HS-5 (cell line): ENCODE measurements around the gene BMS1.
"Not testable (repeated sequence)": the region's sequence is repeated elsewhere in the genome, so short reads cannot be mapped to it uniquely, and the experiment has no call there.

ENCODE experiments used
- DNase-seq: peaks from one replicate; pipeline ENCODE4 v3.0.0-alpha.2; 2012; ENCODE audit warnings: low read depth

BMS1 gene

DNA sequence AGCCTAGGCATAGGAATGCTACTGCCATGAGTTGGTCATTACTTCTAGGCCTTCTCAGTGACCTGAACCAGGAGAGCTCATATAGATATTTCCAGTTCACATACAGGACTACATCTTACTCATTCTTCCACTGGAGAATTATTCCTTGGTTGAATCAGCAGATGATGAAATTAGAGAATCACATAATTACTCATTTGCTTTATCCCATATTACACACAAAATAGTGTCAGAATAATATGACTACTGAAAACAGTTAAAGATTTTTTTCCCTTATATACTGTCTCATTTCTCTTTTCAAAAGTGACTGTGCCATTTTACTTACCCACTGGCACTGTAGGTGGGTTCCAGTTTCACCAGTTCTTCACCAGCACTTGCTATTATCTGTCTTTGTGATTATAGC lies 18.5 kb downstream of the BMS1 start:
- no peak for DNase-seq

DNA sequence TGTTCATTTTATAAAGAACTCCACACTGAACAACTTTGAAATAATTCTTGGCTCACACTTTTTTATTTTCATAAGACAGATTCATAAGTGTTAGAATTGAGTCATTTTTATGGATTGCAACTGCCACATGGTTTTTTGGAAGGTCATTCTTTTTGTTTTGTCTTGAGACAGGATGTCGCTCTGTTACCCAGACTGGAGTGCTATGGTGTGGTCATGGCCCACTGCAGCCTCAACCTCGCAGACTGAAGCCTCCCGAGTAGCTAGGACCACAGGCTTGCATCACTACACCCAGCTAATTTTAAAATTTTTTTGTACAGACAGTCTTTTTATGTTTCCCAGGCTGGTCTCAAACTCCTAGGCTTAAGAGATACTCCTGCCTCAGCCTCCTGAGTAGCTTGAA lies 20.3 kb downstream of the BMS1 start:
- DNase-seq: no peak

DNA sequence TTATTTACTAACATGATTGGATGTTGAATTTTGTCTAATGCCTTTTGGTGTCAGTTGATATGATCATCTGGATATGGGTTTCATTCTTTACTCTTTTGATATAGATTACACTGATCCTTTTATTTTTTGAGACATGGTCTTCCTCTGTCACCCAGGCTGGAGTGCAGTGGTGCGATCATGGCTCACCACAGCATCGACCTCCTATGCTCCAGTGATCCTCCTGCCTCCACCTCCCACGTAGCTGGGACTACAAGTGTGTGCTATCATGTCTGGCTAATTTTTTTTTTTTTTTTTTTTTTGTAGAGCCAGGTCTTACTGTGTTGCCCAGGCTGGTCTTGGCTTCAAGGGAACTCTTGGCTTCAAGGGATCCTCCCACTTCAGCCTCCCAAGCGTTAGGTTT lies 27.1 kb downstream of the BMS1 start:
- no peak for DNase-seq

DNA sequence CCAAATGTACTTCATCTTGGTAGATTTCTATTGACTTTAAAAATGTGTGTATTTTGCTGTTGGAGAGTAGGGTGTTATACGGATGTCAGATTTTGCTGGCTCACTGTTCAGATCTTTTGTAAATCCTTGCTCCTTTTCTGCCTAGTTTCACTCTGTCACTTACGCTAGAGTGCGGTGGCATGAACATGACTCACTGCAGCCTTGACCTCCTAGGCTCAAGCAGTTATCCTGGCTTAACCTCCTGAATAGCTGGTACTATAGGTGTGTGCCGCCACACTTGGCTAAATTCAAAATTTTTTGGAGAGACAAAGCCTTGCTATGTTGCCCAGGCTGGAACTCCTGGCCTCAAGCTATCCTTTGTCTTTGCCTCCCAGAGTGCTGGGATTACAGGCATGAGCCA lies 29.4 kb downstream of the BMS1 start:
- no peak for DNase-seq

DNA sequence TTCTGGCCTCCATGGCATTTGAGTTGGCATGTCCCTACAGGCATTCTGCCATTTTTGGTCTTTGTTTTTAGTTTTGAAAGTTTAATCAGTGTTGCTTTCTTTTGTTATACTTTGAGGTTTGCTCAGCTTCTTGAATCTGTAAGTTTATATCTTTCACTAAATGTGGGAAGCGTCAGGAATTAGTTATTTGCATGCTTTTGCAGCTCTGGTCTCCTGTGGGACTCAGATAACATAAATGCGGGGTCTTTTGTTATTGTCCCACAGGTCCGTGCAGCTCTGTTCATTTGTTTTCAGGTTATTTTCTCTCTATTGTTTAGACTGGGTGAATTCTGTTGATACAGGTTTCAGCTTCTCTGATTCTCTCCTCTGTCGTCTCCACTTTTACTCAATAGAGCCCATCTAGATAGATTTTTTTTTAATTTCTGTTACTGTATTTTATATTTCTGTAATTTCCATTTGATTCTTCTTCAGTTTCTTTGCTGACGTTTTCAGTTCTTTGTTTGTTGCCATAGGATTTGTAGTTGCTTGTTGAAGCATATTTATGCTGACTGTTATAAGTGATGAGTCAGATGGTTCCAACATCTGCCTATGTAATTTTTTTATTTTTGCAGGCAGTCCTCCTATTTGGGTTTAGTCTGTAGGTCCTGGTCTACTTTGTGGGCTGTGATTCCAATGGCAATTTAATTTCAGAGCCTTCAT lies 31.5 kb downstream of the BMS1 start:
- DNase-seq: not testable (repeated sequence)

DNA sequence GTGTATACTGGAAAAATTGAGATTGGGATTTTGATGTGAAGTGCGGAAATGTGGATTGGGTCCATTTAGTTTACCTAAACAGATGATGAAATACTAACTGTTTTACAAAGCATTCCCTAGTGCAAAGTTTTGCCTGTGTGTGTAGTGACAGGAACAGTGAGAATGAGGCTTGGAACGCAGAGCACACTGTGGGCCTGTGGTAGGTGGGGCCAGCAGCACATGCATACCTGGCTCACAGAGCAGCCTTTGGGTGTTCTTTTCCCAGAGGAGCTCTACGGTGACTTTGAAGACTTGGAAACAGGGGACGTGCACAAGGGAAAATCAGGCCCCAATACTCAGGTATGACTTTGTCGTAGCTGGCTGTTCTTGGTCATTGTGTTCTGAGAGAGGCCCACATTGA lies 33.7 kb downstream of the BMS1 start:
- DNase-seq: not testable (repeated sequence)

DNA sequence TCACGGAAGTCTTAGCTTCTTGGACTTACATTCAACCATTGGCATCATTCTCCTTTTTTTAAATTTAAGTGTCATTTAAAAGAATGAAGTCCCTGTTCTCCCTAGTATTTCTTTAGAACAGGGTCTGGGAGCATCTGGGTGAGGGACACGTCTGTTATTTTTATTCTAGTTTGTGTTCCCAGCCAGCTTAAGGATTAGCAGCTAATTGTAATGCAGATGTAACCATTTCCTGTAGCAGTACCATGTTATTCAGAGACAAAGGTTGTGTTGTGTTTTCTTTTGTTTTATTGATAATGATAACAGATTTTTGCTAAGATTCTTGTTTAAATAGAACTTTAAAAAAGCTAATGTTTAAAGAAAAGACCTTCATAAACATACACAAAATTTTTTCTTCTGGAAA lies 34.3 kb downstream of the BMS1 start:
- no peak for DNase-seq

DNA sequence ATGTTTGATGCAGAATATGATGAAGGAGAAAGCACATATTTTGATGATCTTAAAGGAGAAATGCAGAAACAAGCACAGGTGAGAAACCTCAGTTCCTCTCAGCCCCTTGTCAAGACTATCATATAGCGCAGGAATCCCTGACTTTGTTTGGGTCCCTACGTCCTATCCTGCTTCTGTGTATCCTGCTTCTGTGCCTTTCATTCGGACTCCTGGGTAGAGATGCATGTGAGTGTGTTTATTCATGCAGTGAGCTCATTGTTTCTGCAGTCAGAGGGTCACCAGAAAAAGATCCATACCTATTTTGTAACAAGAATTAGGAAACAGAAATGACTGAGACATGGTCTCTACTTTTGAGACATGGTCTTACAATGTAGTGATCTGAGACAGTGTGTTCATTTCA lies 34.8 kb downstream of the BMS1 start:
- DNase-seq: not testable (repeated sequence)

DNA sequence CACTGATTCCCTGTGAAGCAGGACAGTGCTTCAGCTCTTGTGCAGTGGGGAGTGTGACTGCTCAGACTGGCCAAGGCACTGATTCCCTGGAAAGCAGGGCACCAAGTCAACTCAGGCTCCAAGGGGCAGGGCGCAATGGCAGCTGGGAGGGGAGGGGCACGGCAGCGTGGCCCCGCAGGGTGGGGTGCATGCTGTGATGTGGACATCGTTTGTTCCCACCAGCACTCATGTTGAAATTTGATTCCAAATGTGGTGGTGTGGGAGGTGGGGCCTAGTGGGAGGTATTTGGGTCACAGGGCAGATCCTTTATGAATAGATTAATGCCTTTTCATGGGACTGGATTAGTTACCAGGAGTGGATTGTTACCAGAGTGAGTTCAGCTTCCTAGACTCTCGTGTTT lies 44.2 kb downstream of the BMS1 start:
- DNase-seq: not testable (repeated sequence)

DNA sequence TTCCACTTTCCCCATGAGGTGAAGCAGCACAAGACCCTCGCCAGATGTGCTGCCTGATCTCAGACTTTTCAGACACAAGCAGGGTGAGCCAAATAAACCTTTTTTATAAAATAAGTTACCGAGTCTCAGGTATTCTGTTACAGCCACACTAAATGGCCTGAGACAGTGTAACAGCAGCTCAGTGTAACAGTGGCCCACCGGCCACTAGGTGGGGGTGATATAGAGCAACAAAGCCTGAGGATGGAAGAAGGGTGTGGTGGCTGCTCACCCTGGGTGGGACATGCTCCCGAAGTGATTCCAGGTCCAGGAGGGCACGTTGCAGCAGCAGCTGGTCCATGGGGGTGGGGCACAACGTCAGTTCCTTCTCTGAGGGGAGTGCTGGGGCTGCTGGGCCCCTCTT lies 44.6 kb downstream of the BMS1 start:
- DNase-seq: no peak

DNA sequence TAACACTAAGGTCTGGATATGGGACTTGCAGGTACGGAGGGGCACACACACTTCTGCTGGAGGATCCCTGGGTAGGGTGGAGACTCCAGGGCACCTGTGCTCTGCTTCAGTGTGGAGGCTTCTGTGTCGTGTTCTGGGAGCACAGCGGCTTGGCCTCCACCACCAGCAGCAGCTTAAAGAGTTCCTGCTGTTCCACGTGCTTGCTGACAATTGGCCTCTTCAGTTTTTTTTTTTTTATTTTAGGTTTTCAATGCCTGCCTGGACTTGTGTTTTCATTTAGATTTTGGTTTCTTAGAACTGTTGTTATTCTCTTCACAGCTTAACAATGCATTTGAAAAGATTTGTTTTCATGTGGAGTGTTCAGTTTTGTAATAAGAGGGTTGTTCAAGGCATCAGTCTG lies 45.8 kb downstream of the BMS1 start:
- DNase-seq: not testable (repeated sequence)

DNA sequence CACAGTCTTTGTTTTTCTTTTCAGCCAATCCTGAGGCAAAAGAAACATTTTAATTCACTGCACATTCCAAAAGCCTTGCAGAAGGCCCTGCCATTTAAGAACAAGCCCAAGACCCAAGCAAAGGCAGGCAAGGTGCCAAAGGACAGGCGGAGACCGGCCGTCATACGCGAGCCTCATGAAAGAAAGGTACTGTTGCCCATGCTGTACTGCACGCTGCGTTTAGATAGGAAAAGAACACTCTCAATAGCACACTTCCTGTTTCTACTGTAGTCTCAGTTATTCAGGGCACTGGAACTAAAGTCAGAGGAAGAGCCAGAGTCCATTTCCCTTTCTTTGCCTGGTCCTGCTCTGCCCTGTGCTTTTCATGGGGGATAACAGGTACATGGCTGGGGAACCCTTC lies 47.6 kb downstream of the BMS1 start:
- no peak for DNase-seq

DNA sequence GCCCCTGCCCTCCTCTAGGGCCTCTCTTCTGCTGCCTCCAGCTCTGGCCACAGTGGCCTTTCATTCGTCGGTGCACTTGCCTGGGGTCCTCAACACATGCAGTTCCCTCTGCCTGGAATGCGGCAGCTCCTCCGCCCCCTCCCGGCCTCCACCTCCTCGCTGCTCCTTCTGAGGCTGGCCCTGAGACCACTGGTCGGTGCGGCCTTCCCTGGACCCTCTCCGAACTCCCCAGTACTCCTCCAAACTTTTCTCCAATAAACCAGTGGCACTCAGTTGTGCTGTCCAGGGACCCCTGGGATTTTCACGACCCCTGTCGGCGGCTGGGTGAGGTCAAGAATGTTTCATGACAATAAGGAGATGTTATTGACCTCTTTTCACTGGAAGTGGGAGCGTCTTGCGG lies 53.5 kb downstream of the BMS1 start:
- DNase-seq: no peak

DNA sequence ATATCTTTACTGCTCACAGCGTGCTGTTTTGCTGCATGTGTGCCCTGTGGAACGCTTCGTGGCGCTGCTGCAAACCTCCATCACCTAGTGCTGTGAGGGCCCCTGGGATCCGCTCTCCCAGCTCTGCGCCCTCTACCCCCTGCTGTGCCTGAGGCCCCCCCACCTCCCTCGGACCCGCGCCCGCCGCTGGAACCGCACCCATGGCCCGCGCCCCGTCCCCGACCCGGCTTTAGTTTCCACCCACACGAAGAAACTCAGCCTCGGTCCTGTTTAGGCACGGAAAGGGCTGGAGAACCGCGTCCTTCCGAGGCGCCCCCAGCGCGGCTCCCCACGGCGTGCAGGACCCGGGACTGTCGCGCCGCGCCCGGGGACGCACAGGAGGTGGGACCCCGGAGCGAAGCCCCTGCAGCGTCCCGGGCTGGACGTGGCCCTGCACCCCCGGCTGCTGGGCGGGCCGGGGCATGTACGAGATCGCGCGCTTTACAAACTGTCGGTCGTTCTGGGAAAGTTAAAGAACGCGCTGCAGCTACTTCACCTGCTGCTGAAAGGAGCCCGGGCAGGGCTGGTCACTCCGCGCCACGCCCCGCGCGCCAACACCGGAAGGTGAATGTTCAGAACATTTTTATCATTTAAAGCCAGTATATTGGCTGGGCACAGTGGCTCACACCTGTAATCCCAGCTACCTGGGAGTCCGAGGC lies 54.3 kb downstream of the BMS1 start:
- DNase-seq: no peak

DNA sequence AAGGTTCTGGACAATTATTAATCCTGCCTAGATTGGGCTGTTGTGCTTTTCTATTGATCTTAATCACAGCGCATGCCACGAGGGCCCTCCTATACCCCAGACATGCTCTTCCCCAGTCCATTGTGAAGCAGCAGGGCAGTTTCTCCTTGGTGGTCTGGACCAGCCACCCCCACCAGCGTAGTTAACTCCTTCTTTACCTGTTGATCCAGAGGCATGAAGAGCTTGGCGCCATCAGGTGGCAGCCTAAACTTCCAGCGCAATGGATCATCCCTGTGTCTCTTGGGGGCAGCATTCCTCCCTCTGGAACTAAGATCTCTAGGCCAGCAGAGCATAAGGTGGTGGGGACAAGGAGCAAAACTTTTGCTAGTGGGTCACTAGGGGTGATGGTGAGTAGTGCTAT lies 62.2 kb downstream of the BMS1 start:
- DNase-seq: not testable (repeated sequence)

DNA sequence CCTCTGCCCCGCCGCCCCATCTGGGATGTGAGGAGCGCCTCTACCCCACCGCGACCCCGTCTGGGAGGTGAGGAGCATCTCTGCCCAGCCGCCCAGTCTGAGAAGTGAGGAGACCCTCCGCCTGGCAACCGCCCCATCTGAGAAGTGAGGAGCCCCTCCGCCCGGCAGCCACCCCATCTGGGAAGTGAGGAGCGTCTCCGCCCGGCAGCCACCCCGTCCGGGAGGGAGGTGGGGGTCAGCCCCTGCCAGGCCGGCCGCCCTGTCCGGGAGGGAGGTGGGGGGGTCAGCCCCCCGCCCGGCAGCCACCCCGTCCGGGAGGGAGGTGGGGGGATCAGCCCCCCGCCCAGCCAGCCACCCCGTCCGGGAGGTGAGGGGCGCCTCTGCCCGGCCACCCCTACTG lies 64.7 kb downstream of the BMS1 start:
- DNase-seq: not testable (repeated sequence)

DNA sequence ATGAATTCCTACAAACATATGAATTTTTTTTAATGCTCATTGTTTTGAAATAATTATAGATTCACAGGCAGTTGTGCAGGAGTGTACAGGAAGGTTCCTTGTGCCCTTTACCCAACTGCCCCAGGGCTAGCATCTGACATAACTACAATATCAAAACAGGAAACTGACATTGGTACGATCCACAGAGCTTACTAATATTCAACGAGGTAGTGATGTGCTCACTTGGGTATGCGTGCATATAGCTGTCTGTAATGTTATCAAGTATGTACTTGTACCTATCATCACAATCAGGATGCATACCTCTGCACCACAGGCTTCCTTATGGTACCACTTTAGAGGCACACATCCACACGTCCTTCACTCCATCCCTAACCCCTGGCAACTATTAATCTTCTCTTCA lies 68.3 kb downstream of the BMS1 start:
- no peak for DNase-seq

DNA sequence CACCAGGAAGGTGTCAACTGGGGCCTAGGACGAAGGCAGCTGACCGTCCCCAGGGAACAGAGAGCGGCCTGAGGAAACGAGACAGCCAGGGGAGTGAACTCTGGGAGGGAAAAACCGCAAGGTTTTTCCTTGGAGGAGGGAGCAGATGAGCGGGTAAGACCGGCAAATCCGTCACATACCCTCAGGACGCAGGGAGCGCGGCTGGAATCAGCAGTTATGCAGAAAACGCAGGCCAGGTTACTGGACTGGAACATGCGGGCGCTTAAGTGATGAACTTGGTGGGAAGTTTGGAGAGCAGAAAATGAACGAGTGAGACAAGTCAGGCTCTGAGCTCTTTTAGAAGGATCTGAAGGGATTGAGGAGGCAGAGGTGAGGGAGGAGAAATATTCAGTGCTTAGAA lies 76.7 kb downstream of the BMS1 start:
- DNase-seq: no peak

DNA sequence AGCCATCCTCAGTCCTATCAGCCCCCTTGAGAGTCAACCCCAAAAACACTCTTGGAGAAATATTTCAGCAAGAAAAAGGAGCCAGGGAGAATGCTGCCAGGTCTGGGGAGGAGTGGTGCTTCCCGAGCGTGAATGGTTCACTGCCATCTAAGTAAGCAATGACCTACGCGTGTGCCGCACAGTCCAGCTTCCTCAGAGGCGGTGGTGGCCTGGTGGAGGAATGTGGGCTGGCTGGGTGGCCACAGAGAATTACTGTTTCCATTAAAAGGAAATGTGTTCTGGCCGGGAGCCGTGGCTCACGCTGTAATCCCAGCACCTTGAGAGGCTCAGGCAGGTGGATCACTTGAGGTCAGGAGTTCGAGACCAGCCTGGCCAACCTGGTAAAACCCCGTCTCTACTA lies 77.4 kb downstream of the BMS1 start:
- DNase-seq: not testable (repeated sequence)

DNA sequence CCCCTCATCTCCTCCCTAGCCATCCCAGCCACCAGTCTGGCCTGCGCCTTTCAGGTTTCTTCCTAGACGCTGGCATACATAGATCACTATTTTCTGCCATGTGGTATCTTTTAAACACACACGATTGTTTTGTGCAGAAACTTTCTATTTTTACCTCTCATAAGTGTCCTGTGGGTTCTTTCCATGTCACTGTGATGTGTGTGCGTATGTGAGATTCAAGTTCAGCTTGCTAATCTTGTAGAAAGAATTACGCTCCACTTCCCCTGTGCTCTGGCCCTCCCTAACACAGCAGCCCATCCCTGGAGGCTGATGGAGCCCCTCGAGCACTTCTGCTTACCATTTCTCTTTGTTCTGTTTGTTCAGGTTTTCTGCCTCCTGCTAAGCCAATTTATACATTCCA lies 80.2 kb downstream of the BMS1 start:
- DNase-seq: not testable (repeated sequence)

DNA sequence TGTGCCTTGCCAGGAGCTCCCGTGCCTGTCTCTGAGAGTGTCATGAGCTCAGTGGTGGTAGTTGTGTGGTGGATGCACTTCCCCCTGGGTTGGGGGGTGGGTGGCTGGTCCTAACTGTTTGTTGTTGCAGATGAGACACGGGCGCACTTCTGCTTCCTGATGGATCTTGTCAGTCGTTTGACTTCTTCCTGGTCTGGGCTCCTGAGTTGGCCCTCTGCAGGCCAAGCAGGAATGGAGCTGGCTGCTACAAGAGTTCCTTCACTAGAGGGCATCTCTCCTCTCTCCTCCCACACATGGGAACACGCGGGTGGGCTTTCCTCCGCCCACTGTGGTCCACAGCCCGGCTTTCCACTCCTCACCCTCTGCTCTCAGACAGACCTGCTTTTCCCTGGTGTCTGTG lies 82.0 kb downstream of the BMS1 start:
- no peak for DNase-seq

DNA sequence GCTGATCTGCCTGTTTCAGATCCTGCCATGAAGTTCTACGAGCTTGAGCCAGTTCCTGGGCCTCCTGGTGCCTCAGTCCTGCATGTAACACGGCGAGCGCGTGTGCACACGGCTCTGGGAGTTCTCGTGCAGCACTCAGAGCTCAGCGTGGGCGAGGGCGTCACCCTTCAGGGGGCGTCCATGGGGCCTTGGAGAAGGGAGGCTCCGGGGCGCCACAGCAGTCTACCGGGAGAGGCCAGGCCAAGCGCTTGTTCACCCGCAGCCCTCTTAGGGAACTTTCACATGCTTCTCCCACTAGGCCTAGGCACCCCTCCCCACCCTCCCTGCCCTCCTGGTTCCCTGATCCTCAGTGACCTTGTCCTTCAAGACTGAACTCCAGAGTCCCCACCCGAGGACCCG lies 83.1 kb downstream of the BMS1 start:
- no peak for DNase-seq

DNA sequence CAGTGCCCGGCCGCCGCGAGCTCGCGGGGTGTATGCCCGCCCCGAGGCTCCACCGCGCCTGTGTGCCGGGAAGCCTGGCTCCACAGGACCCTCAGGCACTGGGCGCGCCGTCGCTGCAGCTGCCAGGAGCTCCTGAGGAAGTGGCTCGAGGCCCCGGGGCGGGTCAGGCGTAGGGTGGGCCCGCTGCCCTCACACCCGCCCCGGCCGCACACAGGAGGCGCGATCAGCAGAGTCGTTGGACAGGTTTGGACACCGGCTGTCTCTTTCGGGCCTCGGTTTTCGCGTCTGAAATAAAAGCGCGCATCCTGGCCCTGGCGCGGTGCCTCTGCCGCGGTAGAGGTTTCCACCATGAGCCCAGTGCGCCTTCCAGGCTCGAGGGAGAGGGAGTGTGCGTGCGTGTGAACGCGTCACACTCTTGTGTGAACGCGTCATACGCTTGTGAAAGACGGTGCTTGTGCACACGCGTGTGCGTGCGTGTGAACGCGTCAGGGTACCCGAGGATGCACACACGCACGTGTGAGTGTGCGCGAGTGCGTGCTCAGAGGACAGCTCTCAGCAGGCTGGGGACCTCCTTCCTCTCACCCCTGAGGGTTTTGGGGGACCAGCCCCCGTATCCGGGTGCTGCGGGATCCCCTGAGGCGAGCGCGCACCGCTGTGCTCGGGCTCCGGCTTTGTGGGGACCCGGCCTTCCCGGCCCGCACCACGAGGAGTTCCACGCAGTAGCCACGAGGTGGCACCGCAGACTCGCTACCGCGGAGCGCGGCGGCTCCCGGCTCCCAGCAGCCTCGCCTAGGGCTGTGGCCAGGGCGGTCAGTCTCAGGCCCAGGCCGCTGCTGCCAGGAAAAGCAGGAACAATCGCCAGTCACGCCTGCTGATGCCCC lies 83.8 kb downstream of the BMS1 start:
- peak; percentile 11 for DNase-seq
